Measurements from ENCODE around the gene PLEKHA5. TPM values are rescaled to one million over a fixed set of nuclear protein-coding genes. Genes with fewer than 3 reads are reported as not detected.
A peak's percentile ranks its signal among the peaks of the same experiment; 100 is the strongest.

The PLEKHA5 gene
- total RNA-seq, 1 donor, result 82.2 TPM

DNA sequence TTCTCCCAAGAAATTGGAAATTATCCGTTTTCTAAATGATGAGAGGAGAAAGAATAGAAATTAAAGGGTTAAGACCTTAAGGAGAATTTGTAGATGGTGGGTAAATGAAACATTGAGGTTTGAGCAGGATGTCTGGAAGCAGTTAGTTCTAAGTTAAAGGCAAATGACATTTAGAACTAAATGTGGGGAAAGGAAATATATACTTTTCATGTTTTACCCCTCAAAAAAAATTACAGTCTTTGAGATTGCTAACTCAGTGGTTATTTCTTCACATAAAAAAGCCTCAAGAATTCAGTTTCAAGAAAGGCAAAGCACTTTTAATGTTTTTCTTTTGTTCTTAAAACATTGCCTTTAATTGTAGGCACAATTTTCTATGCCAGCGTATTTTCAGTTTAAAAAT, 114.0 kb downstream of the PLEKHA5 start:
- H3K27me3 ChIP-seq (ENCODE audit: insufficient read depth, low read length), result no peaks in the 10 kb centered on the region
- TF ChIP-seq, protein P1, sequence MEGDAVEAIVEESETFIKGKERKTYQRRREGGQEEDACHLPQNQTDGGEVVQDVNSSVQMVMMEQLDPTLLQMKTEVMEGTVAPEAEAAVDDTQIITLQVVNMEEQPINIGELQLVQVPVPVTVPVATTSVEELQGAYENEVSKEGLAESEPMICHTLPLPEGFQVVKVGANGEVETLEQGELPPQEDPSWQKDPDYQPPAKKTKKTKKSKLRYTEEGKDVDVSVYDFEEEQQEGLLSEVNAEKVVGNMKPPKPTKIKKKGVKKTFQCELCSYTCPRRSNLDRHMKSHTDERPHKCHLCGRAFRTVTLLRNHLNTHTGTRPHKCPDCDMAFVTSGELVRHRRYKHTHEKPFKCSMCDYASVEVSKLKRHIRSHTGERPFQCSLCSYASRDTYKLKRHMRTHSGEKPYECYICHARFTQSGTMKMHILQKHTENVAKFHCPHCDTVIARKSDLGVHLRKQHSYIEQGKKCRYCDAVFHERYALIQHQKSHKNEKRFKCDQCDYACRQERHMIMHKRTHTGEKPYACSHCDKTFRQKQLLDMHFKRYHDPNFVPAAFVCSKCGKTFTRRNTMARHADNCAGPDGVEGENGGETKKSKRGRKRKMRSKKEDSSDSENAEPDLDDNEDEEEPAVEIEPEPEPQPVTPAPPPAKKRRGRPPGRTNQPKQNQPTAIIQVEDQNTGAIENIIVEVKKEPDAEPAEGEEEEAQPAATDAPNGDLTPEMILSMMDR (IDR thresholded peaks at IDR 0.05; ENCODE audit: extremely low read depth, low read depth, low read length), result no peak
- DNase-seq (ENCODE audit: insufficient read length, low spot score, missing footprints), result no peak
- H2AFZ ChIP-seq (ENCODE audit: low read length), result peak overlapping the region; percentile 17
- H3K4me3 ChIP-seq (ENCODE audit: insufficient read depth, low read length), result peak overlapping the region; percentile 8
- peak overlapping the region; percentile 62 for H3K27ac ChIP-seq (ENCODE audit: low read depth, low read length)
- H3K4me2 ChIP-seq (ENCODE audit: insufficient read depth, low read length), result peak overlapping the region; percentile 49
- no peaks in the 10 kb centered on the region for H4K20me1 ChIP-seq (ENCODE audit: insufficient read depth, low read length)
- peaks cover 39% of the 10 kb centered on the region for H3K4me1 ChIP-seq (ENCODE audit: insufficient read depth, low read length)
- no peaks in the 10 kb centered on the region for H3K9me3 ChIP-seq (ENCODE audit: low read depth, low read length)
- no peaks in the 10 kb centered on the region for H3K36me3 ChIP-seq (ENCODE audit: insufficient read depth, low read length)
- H3K79me2 ChIP-seq (ENCODE audit: insufficient read depth, low read length), result peaks cover 71% of the 10 kb centered on the region

DNA sequence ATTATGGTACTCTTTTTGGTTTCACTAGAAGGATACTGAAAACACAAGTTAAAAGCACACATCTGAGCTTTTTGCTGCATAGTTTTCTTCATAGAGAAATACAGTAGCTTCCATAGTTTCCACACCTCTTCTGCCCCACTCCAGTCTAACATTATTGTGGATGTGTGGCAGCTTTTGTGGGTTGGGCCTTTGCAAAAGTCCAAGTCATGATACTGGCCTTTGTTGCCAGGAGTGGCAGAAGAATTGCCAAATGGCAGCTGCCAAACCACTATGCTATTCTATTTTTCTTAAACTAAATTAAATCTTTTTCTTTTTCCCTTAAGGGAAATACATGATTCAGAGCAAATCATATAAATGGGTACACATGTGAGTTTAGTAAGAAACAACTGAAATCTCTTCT, 114.8 kb downstream of the PLEKHA5 start:
- H3K27ac ChIP-seq (ENCODE audit: low read depth, low read length), result peak overlapping the region; percentile 62
- peaks cover 69% of the 10 kb centered on the region for H3K79me2 ChIP-seq (ENCODE audit: insufficient read depth, low read length)
- H3K4me2 ChIP-seq (ENCODE audit: insufficient read depth, low read length), result peak overlapping the region; percentile 49
- H4K20me1 ChIP-seq (ENCODE audit: insufficient read depth, low read length), result no peaks in the 10 kb centered on the region
- no peaks in the 10 kb centered on the region for H3K27me3 ChIP-seq (ENCODE audit: insufficient read depth, low read length)
- no peak overlapping the region for H2AFZ ChIP-seq (ENCODE audit: low read length)
- H3K4me3 ChIP-seq (ENCODE audit: insufficient read depth, low read length), result no peak overlapping the region
- peaks cover 37% of the 10 kb centered on the region for H3K4me1 ChIP-seq (ENCODE audit: insufficient read depth, low read length)
- no peaks in the 10 kb centered on the region for H3K9me3 ChIP-seq (ENCODE audit: low read depth, low read length)
- no peaks in the 10 kb centered on the region for H3K36me3 ChIP-seq (ENCODE audit: insufficient read depth, low read length)
- TF ChIP-seq, protein P1 (IDR thresholded peaks at IDR 0.05; ENCODE audit: extremely low read depth, low read depth, low read length), result no peak
- DNase-seq (ENCODE audit: insufficient read length, low spot score, missing footprints), result no peak

DNA sequence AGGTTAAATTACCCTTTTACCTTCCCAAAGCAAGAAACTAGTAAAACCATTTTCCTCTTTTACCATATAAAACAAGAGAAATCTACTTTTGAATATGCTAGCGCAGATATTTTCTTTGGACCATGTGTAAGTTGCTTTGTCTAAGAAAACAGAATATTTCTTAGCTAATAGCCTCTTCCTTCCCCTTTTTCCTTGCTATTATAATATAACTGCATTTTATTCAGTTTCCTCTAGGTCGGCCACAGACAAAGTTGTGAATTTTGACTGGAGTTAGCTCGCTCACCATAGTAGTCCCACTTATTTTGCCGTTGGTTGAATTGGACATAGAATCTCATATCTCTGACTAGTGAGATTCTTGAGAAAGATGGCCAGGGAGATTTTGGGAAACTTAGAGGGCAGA, 115.6 kb downstream of the PLEKHA5 start:
- H3K9me3 ChIP-seq (ENCODE audit: low read depth, low read length), result no peaks in the 10 kb centered on the region
- H2AFZ ChIP-seq (ENCODE audit: low read length), result no peak overlapping the region
- peak overlapping the region; percentile 62 for H3K27ac ChIP-seq (ENCODE audit: low read depth, low read length)
- no peak for DNase-seq (ENCODE audit: insufficient read length, low spot score, missing footprints)
- peaks cover 33% of the 10 kb centered on the region for H3K4me1 ChIP-seq (ENCODE audit: insufficient read depth, low read length)
- no peak overlapping the region for H3K4me3 ChIP-seq (ENCODE audit: insufficient read depth, low read length)
- peaks cover 75% of the 10 kb centered on the region for H3K79me2 ChIP-seq (ENCODE audit: insufficient read depth, low read length)
- no peaks in the 10 kb centered on the region for H3K36me3 ChIP-seq (ENCODE audit: insufficient read depth, low read length)
- no peaks in the 10 kb centered on the region for H3K27me3 ChIP-seq (ENCODE audit: insufficient read depth, low read length)
- TF ChIP-seq, protein P1 (IDR thresholded peaks at IDR 0.05; ENCODE audit: extremely low read depth, low read depth, low read length), result no peak
- H4K20me1 ChIP-seq (ENCODE audit: insufficient read depth, low read length), result no peaks in the 10 kb centered on the region
- no peak overlapping the region for H3K4me2 ChIP-seq (ENCODE audit: insufficient read depth, low read length)

DNA sequence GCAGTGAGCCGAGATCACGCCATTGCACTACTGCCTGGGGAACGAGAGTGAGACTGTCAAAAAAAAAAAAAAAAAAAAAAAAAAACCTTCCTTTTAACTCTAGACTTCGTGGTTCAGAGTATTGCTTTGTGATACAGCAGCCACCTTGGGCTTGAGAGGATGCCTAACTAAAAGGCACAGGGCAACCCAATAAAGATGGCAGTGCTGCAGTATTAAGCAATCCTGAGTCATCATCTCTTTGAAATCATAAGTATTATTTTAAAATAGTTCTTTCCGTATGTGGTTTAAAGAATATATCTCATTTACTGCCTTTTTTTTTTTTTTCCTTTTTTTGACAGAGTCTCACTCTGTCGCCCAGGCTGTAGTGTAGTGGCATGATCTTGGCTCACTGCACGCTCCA, 116.1 kb downstream of the PLEKHA5 start:
- no peaks in the 10 kb centered on the region for H3K9me3 ChIP-seq (ENCODE audit: low read depth, low read length)
- no peak overlapping the region for H3K4me2 ChIP-seq (ENCODE audit: insufficient read depth, low read length)
- no peaks in the 10 kb centered on the region for H3K36me3 ChIP-seq (ENCODE audit: insufficient read depth, low read length)
- no peaks in the 10 kb centered on the region for H3K27me3 ChIP-seq (ENCODE audit: insufficient read depth, low read length)
- no peaks in the 10 kb centered on the region for H4K20me1 ChIP-seq (ENCODE audit: insufficient read depth, low read length)
- no peak overlapping the region for H3K27ac ChIP-seq (ENCODE audit: low read depth, low read length)
- H3K4me1 ChIP-seq (ENCODE audit: insufficient read depth, low read length), result peaks cover 28% of the 10 kb centered on the region
- H3K4me3 ChIP-seq (ENCODE audit: insufficient read depth, low read length), result no peak overlapping the region
- DNase-seq (ENCODE audit: insufficient read length, low spot score, missing footprints), result no peak
- H2AFZ ChIP-seq (ENCODE audit: low read length), result no peak overlapping the region
- peaks cover 76% of the 10 kb centered on the region for H3K79me2 ChIP-seq (ENCODE audit: insufficient read depth, low read length)
- TF ChIP-seq, protein P1 (IDR thresholded peaks at IDR 0.05; ENCODE audit: extremely low read depth, low read depth, low read length), result no peak
